Esophagus muscularis mucosa (tissue), 4 donors: ENCODE results near the gene ALG14.

Experiments used
- EP300 ChIP-seq: sonication (generic); formaldehyde crosslinking; IDR thresholded peaks from one replicate; pipeline ENCODE4 v1.6.1; 2017; ENCODE audit warnings: antibody characterized with exemption
- POLR2A ChIP-seq: fragments of 450-650 bp; IDR thresholded peaks from one replicate; pipeline ENCODE4 v1.6.1; 2017; ENCODE audit warnings: antibody characterized with exemption, moderate library complexity, mild to moderate bottlenecking, low read depth
- POLR2AphosphoS5 ChIP-seq, 2 donors: sonication (generic); formaldehyde crosslinking; IDR thresholded peaks; one replicate each; pipeline ENCODE4 v1.6.1; 2017; ENCODE audit warnings: antibody characterized with exemption in 2 of 2
- TF ChIP-seq, protein P1 (sequence below), 3 experiments: fragments of 200-600 bp in 2 of 3; fragments of 450-650 bp in 1 of 3; sonication (generic) in 2 of 3; IDR thresholded peaks; one replicate each; pipeline ENCODE4 v1.5.1; 2017 to 2019; ENCODE audit warnings: antibody characterized with exemption in 3 of 3, mild to moderate bottlenecking in 2 of 3, moderate library complexity in 1 of 3

DNA sequence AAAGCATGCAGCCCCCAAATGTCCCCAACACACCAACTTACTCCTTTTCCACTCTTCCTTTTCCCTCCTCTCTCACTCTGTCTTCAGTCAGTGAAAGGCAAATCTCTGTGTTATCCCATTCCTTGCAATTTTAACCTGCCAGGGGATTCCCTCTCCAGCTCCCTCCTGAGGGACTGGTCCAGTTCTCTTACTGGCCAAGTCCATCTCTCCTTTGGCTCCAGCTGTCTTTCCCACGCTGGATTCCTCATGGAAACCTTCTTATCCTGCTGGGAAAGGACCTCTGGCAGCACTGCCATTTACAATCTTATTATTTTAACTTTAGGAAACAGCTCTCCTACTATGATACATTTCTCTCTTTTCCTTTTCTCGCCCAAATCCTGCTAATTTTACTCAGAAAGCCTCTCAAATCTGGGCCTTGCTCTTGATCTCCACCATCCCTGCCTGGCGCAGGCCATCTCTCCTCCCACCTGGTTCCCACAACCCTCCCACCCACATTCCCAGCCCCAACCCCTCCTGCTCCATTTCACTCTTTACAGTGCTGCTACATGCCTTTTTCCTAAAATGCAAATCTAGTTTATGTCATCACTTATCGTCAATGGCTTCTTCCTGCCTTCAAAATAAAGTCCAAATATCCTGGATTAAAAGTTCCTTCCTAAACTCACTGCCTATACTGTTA, 73.2 kb downstream of the ALG14 start:
- TF ChIP-seq, protein P1, sequence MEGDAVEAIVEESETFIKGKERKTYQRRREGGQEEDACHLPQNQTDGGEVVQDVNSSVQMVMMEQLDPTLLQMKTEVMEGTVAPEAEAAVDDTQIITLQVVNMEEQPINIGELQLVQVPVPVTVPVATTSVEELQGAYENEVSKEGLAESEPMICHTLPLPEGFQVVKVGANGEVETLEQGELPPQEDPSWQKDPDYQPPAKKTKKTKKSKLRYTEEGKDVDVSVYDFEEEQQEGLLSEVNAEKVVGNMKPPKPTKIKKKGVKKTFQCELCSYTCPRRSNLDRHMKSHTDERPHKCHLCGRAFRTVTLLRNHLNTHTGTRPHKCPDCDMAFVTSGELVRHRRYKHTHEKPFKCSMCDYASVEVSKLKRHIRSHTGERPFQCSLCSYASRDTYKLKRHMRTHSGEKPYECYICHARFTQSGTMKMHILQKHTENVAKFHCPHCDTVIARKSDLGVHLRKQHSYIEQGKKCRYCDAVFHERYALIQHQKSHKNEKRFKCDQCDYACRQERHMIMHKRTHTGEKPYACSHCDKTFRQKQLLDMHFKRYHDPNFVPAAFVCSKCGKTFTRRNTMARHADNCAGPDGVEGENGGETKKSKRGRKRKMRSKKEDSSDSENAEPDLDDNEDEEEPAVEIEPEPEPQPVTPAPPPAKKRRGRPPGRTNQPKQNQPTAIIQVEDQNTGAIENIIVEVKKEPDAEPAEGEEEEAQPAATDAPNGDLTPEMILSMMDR (IDR thresholded peaks at IDR 0.05): no peak
- TF ChIP-seq POLR2A: no peak
- no peak for TF ChIP-seq POLR2AphosphoS5 (IDR thresholded peaks at IDR 0.05)
- no peak for TF ChIP-seq EP300
